Right renal pelvis (tissue), 4 donors: ENCODE results near the gene OR11H1. TPM values are rescaled to one million over a fixed set of nuclear protein-coding genes. Genes with fewer than 3 reads are reported as not detected.
"Not testable (repeated sequence)": the region's sequence is repeated elsewhere in the genome, so short reads cannot be mapped to it uniquely, and the experiment has no call there.

Experiments used
- DNase-seq, 4 donors: peaks; one replicate each; pipeline ENCODE4 v3.0.0-alpha.2; 2013; ENCODE audit warnings: low read depth in 4 of 4, low spot score in 3 of 4, missing footprints in 1 of 4
- polyA plus RNA-seq, 4 donors: library from polyadenylated mRNA; unstranded; fragments of 120-200 nt; gene quantifications; one replicate each; pipeline ENCODE4 v1.2.1, GENCODE V29; 2013; ENCODE audit not compliant: insufficient read length in 4 of 4

Gene OR11H1, protein sequence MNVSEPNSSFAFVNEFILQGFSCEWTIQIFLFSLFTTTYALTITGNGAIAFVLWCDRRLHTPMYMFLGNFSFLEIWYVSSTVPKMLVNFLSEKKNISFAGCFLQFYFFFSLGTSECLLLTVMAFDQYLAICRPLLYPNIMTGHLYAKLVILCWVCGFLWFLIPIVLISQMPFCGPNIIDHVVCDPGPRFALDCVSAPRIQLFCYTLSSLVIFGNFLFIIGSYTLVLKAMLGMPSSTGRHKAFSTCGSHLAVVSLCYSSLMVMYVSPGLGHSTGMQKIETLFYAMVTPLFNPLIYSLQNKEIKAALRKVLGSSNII
- not detected for polyA plus RNA-seq

GRCh38 chr22:15527892-15528291, at the start of gene OR11H1:
OR11H1 (plus strand) TSS chr22:15528192; CDS start chr22:15528192, 0 bp downstream.
- DNase-seq = not testable (repeated sequence)

DNA sequence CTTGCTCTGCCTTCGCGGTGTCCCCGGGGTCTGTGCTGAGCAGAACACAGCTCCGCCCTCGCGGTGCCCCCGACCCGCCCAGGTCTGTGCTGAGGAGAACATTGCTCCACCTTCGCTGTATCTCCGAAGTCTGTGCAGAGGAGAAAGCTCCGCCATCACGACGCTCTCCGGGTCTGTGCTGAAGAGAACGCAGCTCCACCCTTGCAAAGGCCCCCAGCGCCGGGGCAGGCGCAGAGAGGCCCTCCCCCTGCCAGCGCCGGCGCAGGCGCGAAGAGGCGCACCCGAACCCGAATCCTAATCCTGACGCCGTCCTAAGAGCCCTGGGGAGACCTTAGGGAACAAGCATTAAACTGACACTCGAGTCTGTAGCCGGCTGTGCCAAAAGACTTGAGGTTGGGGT, 18.0 kb upstream of the OR11H1 start:
- DNase-seq = not testable (repeated sequence)

GRCh38 chr22:15515896-15516295, 12.1 kb upstream of the OR11H1 start:
- DNase-seq = not testable (repeated sequence)

DNA sequence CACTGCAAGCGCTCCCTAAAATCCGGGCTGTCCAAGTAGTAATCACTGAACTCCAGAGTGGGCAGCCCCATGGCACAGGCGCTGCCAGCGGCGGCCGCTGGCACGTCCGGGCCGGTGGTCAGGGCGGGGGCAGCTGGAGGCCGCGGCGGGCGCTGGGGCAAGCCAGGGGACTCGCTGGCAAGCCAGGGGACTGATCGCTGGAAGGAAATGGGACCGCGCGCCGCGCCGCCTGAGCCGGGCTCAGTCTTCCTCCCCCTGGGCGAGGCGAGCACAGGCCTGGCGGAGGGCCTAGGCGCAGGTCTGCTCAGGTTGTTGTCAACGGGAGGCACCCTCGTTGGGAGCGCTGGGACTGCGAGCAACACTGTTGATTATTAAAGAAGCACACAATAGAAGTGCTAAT, 25.8 kb downstream of the OR11H1 start:
- not testable (repeated sequence) for DNase-seq

DNA sequence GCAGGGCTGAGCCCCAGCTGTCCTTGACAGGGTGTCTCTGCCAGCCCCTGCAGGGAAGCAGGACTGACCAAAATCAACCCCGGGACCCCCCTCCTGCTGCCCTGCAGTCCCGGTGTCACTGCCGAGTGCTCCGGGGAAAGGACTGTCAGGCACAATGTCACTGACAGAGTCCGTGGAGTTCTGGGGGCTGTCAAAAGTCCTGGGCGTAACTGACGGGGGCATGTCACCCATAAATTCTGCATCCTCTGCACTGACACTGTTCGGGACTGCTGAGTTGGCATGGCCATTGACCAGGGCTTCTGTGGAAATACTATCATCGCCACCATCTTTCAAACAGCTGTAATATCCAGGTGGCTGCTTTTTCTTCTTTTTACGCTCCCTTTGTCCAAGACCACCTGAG, 35.5 kb downstream of the OR11H1 start:
- not testable (repeated sequence) for DNase-seq

GRCh38 chr22:15565063-15565462, 37.1 kb downstream of the OR11H1 start:
- not testable (repeated sequence) for DNase-seq

Other genes with a start within 250 kb of the OR11H1 start
- gene POTEH, start 161.8 kb downstream of the OR11H1 start, polyA plus RNA-seq = not detected